GM12878 (cell line): Measurements from ENCODE around the gene MRPL1.

ENCODE experiments used
- BHLHE40 ChIP-seq, 2 experiments: fragments of 450-650 bp in 1 of 2; IDR thresholded peaks; 2 replicates each; pipeline ENCODE4 v1.6.1; 2011 to 2017; ENCODE audit warnings: low read depth in 2 of 2, borderline replicate concordance in 1 of 2, improper control_type of control experiment in 1 of 2, low read length in 1 of 2, mild to moderate bottlenecking in 1 of 2
- CBX3 ChIP-seq: fragments of 200-600 bp; sonication (generic); IDR thresholded peaks from 2 replicates; pipeline ENCODE4 v1.6.1; 2016; ENCODE audit warnings: low read depth, borderline replicate concordance
- CHD1 ChIP-seq: IDR thresholded peaks from 2 replicates; pipeline ENCODE4 v1.6.1; 2012; ENCODE audit warnings: low read depth, low read length, improper control_type of control experiment
- CHD2 ChIP-seq: IDR thresholded peaks from 2 replicates; pipeline ENCODE4 v1.6.1; 2011; ENCODE audit warnings: low read depth, low read length, improper control_type of control experiment, borderline replicate concordance
- CTCF ChIP-seq, 3 experiments: IDR thresholded peaks in 2 of 3; conservative IDR thresholded peaks in 1 of 3; 2 replicates each; pipeline ENCODE4 v1.5.1; 2011; ENCODE audit warnings: low read depth in 3 of 3, low read length in 3 of 3, mild to moderate bottlenecking in 3 of 3, control low read depth in 2 of 3, moderate library complexity in 2 of 3, inconsistent platforms in 1 of 3, mixed read lengths in 1 of 3; ENCODE audit not compliant: control insufficient read depth in 2 of 3, insufficient read depth in 1 of 3; ENCODE audit errors: extremely low read depth in 1 of 3
- E4F1 ChIP-seq: fragments of 450-650 bp; IDR thresholded peaks from 2 replicates; pipeline ENCODE4 v1.6.1; 2018; ENCODE audit warnings: borderline replicate concordance, mild to moderate bottlenecking; ENCODE audit not compliant: partially characterized antibody
- ETV6 ChIP-seq, 2 experiments: fragments of 450-650 bp in 1 of 2; IDR thresholded peaks in 1 of 2; conservative IDR thresholded peaks in 1 of 2; 2 replicates each; pipeline ENCODE4 v1.6.1; 2014; ENCODE audit warnings: antibody characterized with exemption in 1 of 2, borderline replicate concordance in 1 of 2, low read depth in 1 of 2, mild to moderate bottlenecking in 1 of 2, moderate library complexity in 1 of 2
- MAX ChIP-seq: IDR thresholded peaks from 2 replicates; pipeline ENCODE4 v1.6.1; 2012; ENCODE audit warnings: low read depth, low read length, improper control_type of control experiment
- MYC ChIP-seq: IDR thresholded peaks from 2 replicates; pipeline ENCODE4 v1.6.1; 2011; ENCODE audit warnings: mild to moderate bottlenecking, low read length, moderate library complexity, inconsistent platforms; ENCODE audit not compliant: insufficient read depth, insufficient replicate concordance, insufficient read length, severe bottlenecking
- NR2C2 ChIP-seq: IDR thresholded peaks from 2 replicates; pipeline ENCODE4 v1.6.1; 2011; ENCODE audit warnings: borderline replicate concordance, low read depth; ENCODE audit not compliant: control insufficient read depth, insufficient read length
- POLR2A ChIP-seq: IDR thresholded peaks from 2 replicates; pipeline ENCODE4 v1.6.1; 2011; ENCODE audit warnings: low read depth, mild to moderate bottlenecking, low read length
- RBBP5 ChIP-seq: fragments of 200-600 bp; sonication (generic); conservative IDR thresholded peaks from 2 replicates; pipeline ENCODE4 v1.6.1; 2016
- RELA ChIP-seq: fragments of 450-650 bp; IDR thresholded peaks from 2 replicates; pipeline ENCODE4 v1.8.0; 2014; ENCODE audit warnings: borderline replicate concordance; ENCODE audit not compliant: partially characterized antibody

GRCh38 chr4:77952457-77952856 lies 89.8 kb downstream of the MRPL1 start:
- TF ChIP-seq CTCF (IDR thresholded peaks at IDR 0.05 in 2 of 3, conservative IDR thresholded peaks at IDR 0.05 in 1 of 3; ENCODE audit: control insufficient read depth in 2 of 3, extremely low read depth in 1 of 3, insufficient read depth in 1 of 3, low read depth in 3 of 3, low read length in 3 of 3): no peak
- no peak for TF ChIP-seq ETV6 (conservative IDR thresholded peaks at IDR 0.05 in 1 of 2, IDR thresholded peaks at IDR 0.05 in 1 of 2; ENCODE audit: borderline replicate concordance in 1 of 2, low read depth in 1 of 2)
- TF ChIP-seq RBBP5: no peak
- TF ChIP-seq CHD2: no peak
- no peak for TF ChIP-seq POLR2A
- no peak for TF ChIP-seq BHLHE40 (IDR thresholded peaks at IDR 0.05; ENCODE audit: borderline replicate concordance in 1 of 2, low read depth in 2 of 2, low read length in 1 of 2)
- no peak for TF ChIP-seq MYC
- TF ChIP-seq CBX3: no peak
- no peak for TF ChIP-seq RELA
- TF ChIP-seq NR2C2: no peak
- TF ChIP-seq E4F1: no peak
- no peak for TF ChIP-seq CHD1
- TF ChIP-seq MAX: no peak
